ENCODE measurements around the gene SPSB4.

Gene SPSB4

GRCh38 chr3:141052201-141053069 is 1.3 kb downstream of the SPSB4 start:
- Histone ChIP-seq H3K9me3 (ENCODE audit: control insufficient read depth in 2 of 2, low read length in 2 of 2) (no peaks in the 10 kb centered on the region), H3K4me3 (ENCODE audit: low read length in 2 of 2) (peak overlapping the region in 1 of 2 donors; percentile 22), H3K36me3 (ENCODE audit: control insufficient read depth in 2 of 2, insufficient read depth in 2 of 2, low read length in 2 of 2) (no peaks in the 10 kb centered on the region), H3K4me1 (ENCODE audit: control insufficient read depth in 2 of 2, insufficient read depth in 2 of 2, low read length in 2 of 2) (peaks cover 0 to 2% of the 10 kb centered on the region in 2 donors), H3K9ac (ENCODE audit: low read depth in 1 of 2, low read length in 2 of 2) (no peak overlapping the region), H3K27me3 (ENCODE audit: control insufficient read depth in 2 of 2, insufficient read depth in 2 of 2, low read length in 2 of 2) (peaks cover 10 to 22% of the 10 kb centered on the region in 2 donors), H3K27ac (ENCODE audit: low read depth in 2 of 2, low read length in 2 of 2) (no peak overlapping the region)

GRCh38 chr3:141055136-141055535 is 4.0 kb downstream of the SPSB4 start:
- H3K27ac ChIP-seq (ENCODE audit: low read depth in 2 of 2, low read length in 2 of 2): no peak overlapping the region
- H3K9me3 ChIP-seq (ENCODE audit: control insufficient read depth in 2 of 2, low read length in 2 of 2): peaks cover 0 to 2% of the 10 kb centered on the region in 2 donors
- H3K36me3 ChIP-seq (ENCODE audit: control insufficient read depth in 2 of 2, insufficient read depth in 2 of 2, low read length in 2 of 2): no peaks in the 10 kb centered on the region
- H3K4me3 ChIP-seq (ENCODE audit: low read length in 2 of 2): no peak overlapping the region
- no peak overlapping the region for H3K9ac ChIP-seq (ENCODE audit: low read depth in 1 of 2, low read length in 2 of 2)
- peaks cover 0 to 2% of the 10 kb centered on the region in 2 donors for H3K4me1 ChIP-seq (ENCODE audit: control insufficient read depth in 2 of 2, insufficient read depth in 2 of 2, low read length in 2 of 2)
- H3K27me3 ChIP-seq (ENCODE audit: control insufficient read depth in 2 of 2, insufficient read depth in 2 of 2, low read length in 2 of 2): peaks cover 10 to 14% of the 10 kb centered on the region in 2 donors

GRCh38 chr3:141055536-141056445 is 4.6 kb downstream of the SPSB4 start:
- Histone ChIP-seq H3K4me1 (ENCODE audit: control insufficient read depth in 2 of 2, insufficient read depth in 2 of 2, low read length in 2 of 2) (peaks cover 0 to 2% of the 10 kb centered on the region in 2 donors), H3K36me3 (ENCODE audit: control insufficient read depth in 2 of 2, insufficient read depth in 2 of 2, low read length in 2 of 2) (no peaks in the 10 kb centered on the region), H3K27ac (ENCODE audit: low read depth in 2 of 2, low read length in 2 of 2) (no peak overlapping the region), H3K9ac (ENCODE audit: low read depth in 1 of 2, low read length in 2 of 2) (no peak overlapping the region), H3K9me3 (ENCODE audit: control insufficient read depth in 2 of 2, low read length in 2 of 2) (peaks cover 0 to 2% of the 10 kb centered on the region in 2 donors), H3K27me3 (ENCODE audit: control insufficient read depth in 2 of 2, insufficient read depth in 2 of 2, low read length in 2 of 2) (peaks cover 8 to 11% of the 10 kb centered on the region in 2 donors), H3K4me3 (ENCODE audit: low read length in 2 of 2) (no peak overlapping the region)

- no peak overlapping the region for H3K9ac ChIP-seq (ENCODE audit: low read depth in 1 of 2, low read length in 2 of 2)
- peaks cover 0 to 2% of the 10 kb centered on the region in 2 donors for H3K9me3 ChIP-seq (ENCODE audit: control insufficient read depth in 2 of 2, low read length in 2 of 2)
- H3K27me3 ChIP-seq (ENCODE audit: control insufficient read depth in 2 of 2, insufficient read depth in 2 of 2, low read length in 2 of 2): peaks cover 5 to 11% of the 10 kb centered on the region in 2 donors
- peaks cover 0 to 2% of the 10 kb centered on the region in 2 donors for H3K4me1 ChIP-seq (ENCODE audit: control insufficient read depth in 2 of 2, insufficient read depth in 2 of 2, low read length in 2 of 2)
- no peak overlapping the region for H3K27ac ChIP-seq (ENCODE audit: low read depth in 2 of 2, low read length in 2 of 2)
- no peaks in the 10 kb centered on the region for H3K36me3 ChIP-seq (ENCODE audit: control insufficient read depth in 2 of 2, insufficient read depth in 2 of 2, low read length in 2 of 2)
- no peak overlapping the region for H3K4me3 ChIP-seq (ENCODE audit: low read length in 2 of 2)
These were observed 5.6 kb downstream of the SPSB4 start for GRCh38 chr3:141056751-141057171.

- H3K27ac ChIP-seq (ENCODE audit: low read depth in 2 of 2, low read length in 2 of 2): no peak overlapping the region
- H3K9me3 ChIP-seq (ENCODE audit: control insufficient read depth in 2 of 2, low read length in 2 of 2): peaks cover 0 to 2% of the 10 kb centered on the region in 2 donors
- H3K36me3 ChIP-seq (ENCODE audit: control insufficient read depth in 2 of 2, insufficient read depth in 2 of 2, low read length in 2 of 2): no peaks in the 10 kb centered on the region
- no peak overlapping the region for H3K9ac ChIP-seq (ENCODE audit: low read depth in 1 of 2, low read length in 2 of 2)
- H3K4me1 ChIP-seq (ENCODE audit: control insufficient read depth in 2 of 2, insufficient read depth in 2 of 2, low read length in 2 of 2): no peaks in the 10 kb centered on the region
- H3K27me3 ChIP-seq (ENCODE audit: control insufficient read depth in 2 of 2, insufficient read depth in 2 of 2, low read length in 2 of 2): peaks cover under 1 to 5% of the 10 kb centered on the region in 2 donors
- H3K4me3 ChIP-seq (ENCODE audit: low read length in 2 of 2): no peak overlapping the region
These were observed 6.3 kb downstream of the SPSB4 start for GRCh38 chr3:141057436-141057835.

- Histone ChIP-seq H3K9ac (ENCODE audit: low read depth in 1 of 2, low read length in 2 of 2) (no peak overlapping the region), H3K4me3 (ENCODE audit: low read length in 2 of 2) (no peak overlapping the region), H3K27me3 (ENCODE audit: control insufficient read depth in 2 of 2, insufficient read depth in 2 of 2, low read length in 2 of 2) (no peaks in the 10 kb centered on the region), H3K4me1 (ENCODE audit: control insufficient read depth in 2 of 2, insufficient read depth in 2 of 2, low read length in 2 of 2) (no peaks in the 10 kb centered on the region), H3K9me3 (ENCODE audit: control insufficient read depth in 2 of 2, low read length in 2 of 2) (peaks cover 0 to 2% of the 10 kb centered on the region in 2 donors), H3K27ac (ENCODE audit: low read depth in 2 of 2, low read length in 2 of 2) (no peak overlapping the region), H3K36me3 (ENCODE audit: control insufficient read depth in 2 of 2, insufficient read depth in 2 of 2, low read length in 2 of 2) (no peaks in the 10 kb centered on the region)
These were observed 7.0 kb downstream of the SPSB4 start for GRCh38 chr3:141057946-141058800.

- H3K9ac ChIP-seq (ENCODE audit: low read depth in 1 of 2, low read length in 2 of 2): no peak overlapping the region
- H3K4me3 ChIP-seq (ENCODE audit: low read length in 2 of 2): no peak overlapping the region
- peaks cover 0 to 2% of the 10 kb centered on the region in 2 donors for H3K9me3 ChIP-seq (ENCODE audit: control insufficient read depth in 2 of 2, low read length in 2 of 2)
- no peaks in the 10 kb centered on the region for H3K4me1 ChIP-seq (ENCODE audit: control insufficient read depth in 2 of 2, insufficient read depth in 2 of 2, low read length in 2 of 2)
- H3K27ac ChIP-seq (ENCODE audit: low read depth in 2 of 2, low read length in 2 of 2): no peak overlapping the region
- no peaks in the 10 kb centered on the region for H3K36me3 ChIP-seq (ENCODE audit: control insufficient read depth in 2 of 2, insufficient read depth in 2 of 2, low read length in 2 of 2)
- H3K27me3 ChIP-seq (ENCODE audit: control insufficient read depth in 2 of 2, insufficient read depth in 2 of 2, low read length in 2 of 2): no peaks in the 10 kb centered on the region
These were observed 7.8 kb downstream of the SPSB4 start for GRCh38 chr3:141058996-141059395.

GRCh38 chr3:141059816-141060215 is 8.7 kb downstream of the SPSB4 start:
- H3K27ac ChIP-seq (ENCODE audit: low read depth in 2 of 2, low read length in 2 of 2): no peak overlapping the region
- H3K4me3 ChIP-seq (ENCODE audit: low read length in 2 of 2): no peak overlapping the region
- H3K27me3 ChIP-seq (ENCODE audit: control insufficient read depth in 2 of 2, insufficient read depth in 2 of 2, low read length in 2 of 2): no peaks in the 10 kb centered on the region
- no peaks in the 10 kb centered on the region for H3K4me1 ChIP-seq (ENCODE audit: control insufficient read depth in 2 of 2, insufficient read depth in 2 of 2, low read length in 2 of 2)
- peaks cover 0 to 2% of the 10 kb centered on the region in 2 donors for H3K9me3 ChIP-seq (ENCODE audit: control insufficient read depth in 2 of 2, low read length in 2 of 2)
- H3K36me3 ChIP-seq (ENCODE audit: control insufficient read depth in 2 of 2, insufficient read depth in 2 of 2, low read length in 2 of 2): no peaks in the 10 kb centered on the region
- no peak overlapping the region for H3K9ac ChIP-seq (ENCODE audit: low read depth in 1 of 2, low read length in 2 of 2)

- H3K27ac ChIP-seq (ENCODE audit: low read depth in 2 of 2, low read length in 2 of 2): no peak overlapping the region
These were observed 9.2 kb downstream of the SPSB4 start for GRCh38 chr3:141060327-141060726.

More at GRCh38 chr3:141060327-141060726, 9.2 kb downstream of the SPSB4 start:
- no peaks in the 10 kb centered on the region for H3K4me1 ChIP-seq (ENCODE audit: control insufficient read depth in 2 of 2, insufficient read depth in 2 of 2, low read length in 2 of 2)
- no peaks in the 10 kb centered on the region for H3K27me3 ChIP-seq (ENCODE audit: control insufficient read depth in 2 of 2, insufficient read depth in 2 of 2, low read length in 2 of 2)
- peaks cover 0 to 2% of the 10 kb centered on the region in 2 donors for H3K9me3 ChIP-seq (ENCODE audit: control insufficient read depth in 2 of 2, low read length in 2 of 2)
- no peak overlapping the region for H3K4me3 ChIP-seq (ENCODE audit: low read length in 2 of 2)
- H3K36me3 ChIP-seq (ENCODE audit: control insufficient read depth in 2 of 2, insufficient read depth in 2 of 2, low read length in 2 of 2): no peaks in the 10 kb centered on the region
- no peak overlapping the region for H3K9ac ChIP-seq (ENCODE audit: low read depth in 1 of 2, low read length in 2 of 2)

All from mucosa of rectum (tissue), 2 donors.